ENCODE data around the gene C17orf50. TPM values are rescaled to one million over a fixed set of nuclear protein-coding genes. Genes with fewer than 3 reads are reported as not detected.

The C17orf50 gene
- total RNA-seq, 2 experiments from 2014 or later: not detected

- Mint-ChIP-seq H3K36me3 (ENCODE audit: low read depth) (no peaks in the 10 kb centered on the region), H3K9me3 (no peaks in the 10 kb centered on the region), H3K4me1 (ENCODE audit: low read depth) (peaks cover 10% of the 10 kb centered on the region)
Measured at GRCh38 chr17:35764123-35764991, 3.7 kb downstream of the C17orf50 start.

GRCh38 chr17:35765086-35765710 is 4.5 kb downstream of the C17orf50 start:
- Mint-ChIP-seq H3K4me1 (ENCODE audit: low read depth) (peaks cover 10% of the 10 kb centered on the region), H3K9me3 (no peaks in the 10 kb centered on the region), H3K27ac (no peak overlapping the region), H3K27me3 (no peaks in the 10 kb centered on the region), H3K4me3 (peak overlapping the region; percentile 88), H3K36me3 (ENCODE audit: low read depth) (no peaks in the 10 kb centered on the region)
- ChIA-PET POLR2A (interaction anchor here (1.7 to 3.4 kb wide), 4 partner anchors 13 to 46 kb away, joined by 4 to 38 read pairs (median 6); partner anchors contain the start of gene TAF15), CTCF (interaction anchor here (0.7 to 10.2 kb wide), 22 partner anchors 10 to 645 kb away, joined by 3 to 292 read pairs (median 14); partner anchors contain the start of genes GAS2L2, LYZL6, MMP28 and RAD51D)
- no peak for DNase-seq
- intact Hi-C loops (cut with micrococcal nuclease): no loop called here
- TF ChIP-seq CTCF (IDR thresholded peaks at IDR 0.05): no peak
- no peak for ATAC-seq

More at GRCh38 chr17:35764123-35764991, 3.7 kb downstream of the C17orf50 start:
- ChIA-PET CTCF (interaction anchor here (0.6 to 10.2 kb wide), 74 partner anchors 8 to 674 kb away, joined by 3 to 292 read pairs (median 4); partner anchors contain the start of genes AP2B1, GAS2L2, LYZL6 and MMP28), POLR2A (interaction anchor here (0.6 to 3.4 kb wide), 14 partner anchors 11 to 1382 kb away, joined by 3 to 38 read pairs (median 4); partner anchors contain the start of genes RASL10B and TAF15)
- no peaks in the 10 kb centered on the region for H3K27me3 Mint-ChIP-seq
- intact Hi-C loops (cut with micrococcal nuclease): loop anchor here (1.0 kb wide), 1 partner anchor 40 kb away; no protein-coding TSS in a partner anchor
- ATAC-seq: peak; percentile 96
- peak overlapping the region; percentile 88 for H3K4me3 Mint-ChIP-seq
- TF ChIP-seq CTCF (IDR thresholded peaks at IDR 0.05): peak; percentile 89
- H3K27ac Mint-ChIP-seq: peak overlapping the region; percentile 76
- DNase-seq: peak; percentile 90

GRCh38 chr17:35765756-35766488 is 5.2 kb downstream of the C17orf50 start:
- ChIA-PET POLR2A (interaction anchor here (3.4 kb wide), 1 partner anchor 43 kb away, joined by 38 read pairs; the partner anchor contains the start of gene TAF15), CTCF (interaction anchor here (0.7 to 10.2 kb wide), 11 partner anchors 11 to 178 kb away, joined by 3 to 292 read pairs (median 5); partner anchors contain the start of genes LYZL6 and TAF15)
- no peaks in the 10 kb centered on the region for H3K9me3 Mint-ChIP-seq
- intact Hi-C loops (cut with micrococcal nuclease): no loop called here
- TF ChIP-seq CTCF (IDR thresholded peaks at IDR 0.05): no peak
- H3K4me3 Mint-ChIP-seq: no peak overlapping the region
- DNase-seq: no peak
- H3K36me3 Mint-ChIP-seq (ENCODE audit: low read depth): no peaks in the 10 kb centered on the region
- peaks cover 10% of the 10 kb centered on the region for H3K4me1 Mint-ChIP-seq (ENCODE audit: low read depth)
- no peaks in the 10 kb centered on the region for H3K27me3 Mint-ChIP-seq
- H3K27ac Mint-ChIP-seq: no peak overlapping the region
- no peak for ATAC-seq

- Mint-ChIP-seq H3K4me1 (ENCODE audit: low read depth) (peaks cover 10% of the 10 kb centered on the region), H3K4me3 (no peak overlapping the region), H3K27ac (no peak overlapping the region), H3K27me3 (no peaks in the 10 kb centered on the region), H3K9me3 (no peaks in the 10 kb centered on the region), H3K36me3 (ENCODE audit: low read depth) (no peaks in the 10 kb centered on the region)
- ATAC-seq (no peak), DNase-seq (no peak)
- intact Hi-C loops (cut with micrococcal nuclease): no loop called here
- POLR2A ChIA-PET: interaction anchor here (1.3 to 3.4 kb wide), 2 partner anchors 42 kb away, joined by 8 to 38 read pairs; partner anchors contain the start of gene TAF15
- CTCF ChIA-PET: interaction anchor here (1.2 to 10.2 kb wide), 9 partner anchors 11 to 153 kb away, joined by 3 to 292 read pairs (median 7); partner anchors contain the start of gene TAF15
- TF ChIP-seq CTCF (IDR thresholded peaks at IDR 0.05): no peak
Measured at GRCh38 chr17:35766489-35766877, 5.8 kb downstream of the C17orf50 start.
